ENCODE data around the gene CCDC57. TPM values are rescaled to one million over a fixed set of nuclear protein-coding genes. Genes with fewer than 3 reads are reported as not detected.

CCDC57 gene
- polyA plus RNA-seq, 1 donor from 2014 or later, result 70.9 TPM

DNA sequence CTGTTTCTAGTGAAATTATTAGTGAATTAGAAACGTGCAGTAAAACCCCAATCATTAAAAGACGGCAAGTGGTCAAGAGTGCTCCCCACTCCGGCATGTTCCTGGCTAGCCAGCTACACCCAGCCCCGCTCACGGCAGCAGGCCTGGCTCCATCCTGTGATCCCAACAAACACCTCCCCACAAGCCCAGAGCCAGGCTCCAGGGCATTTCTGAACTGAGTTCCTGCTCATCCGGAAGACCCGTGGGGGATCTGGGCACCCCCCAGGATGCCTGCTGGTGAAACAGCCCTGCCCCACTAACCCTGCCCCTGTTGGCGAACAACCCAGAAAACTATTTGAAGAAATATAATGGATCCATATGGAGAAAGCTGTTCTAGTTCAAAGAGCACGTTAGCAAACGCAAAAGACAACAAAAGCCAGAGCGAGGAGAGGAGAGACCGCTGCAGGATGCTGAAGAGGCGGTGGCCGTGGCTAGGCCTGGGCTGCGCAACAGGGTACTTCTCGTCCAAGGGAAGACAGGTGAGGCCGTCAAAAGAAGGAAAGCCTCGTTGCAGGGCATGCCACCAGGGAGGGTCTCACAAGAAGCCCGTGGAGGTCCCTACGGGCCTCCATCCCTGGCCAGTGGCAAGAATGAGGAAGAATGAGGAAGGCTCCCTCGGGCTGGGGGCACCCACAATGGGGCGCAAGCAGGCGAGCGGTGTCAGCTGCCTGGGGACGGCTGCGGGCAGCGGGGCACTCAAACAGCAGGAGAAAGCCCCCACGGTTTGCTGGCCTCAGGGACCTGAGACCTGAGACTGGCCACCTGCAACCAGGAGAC lies 35.4 kb upstream of the CCDC57 start:
- no peaks in the 10 kb centered on the region for H3K9me3 ChIP-seq (ENCODE audit: low read length)
- TF ChIP-seq SMC3 (conservative IDR thresholded peaks at IDR 0.05; ENCODE audit: poor library complexity), result no peak
- TF ChIP-seq POLR2AphosphoS5 (IDR thresholded peaks at IDR 0.05), result no peak
- TF ChIP-seq, protein P1, sequence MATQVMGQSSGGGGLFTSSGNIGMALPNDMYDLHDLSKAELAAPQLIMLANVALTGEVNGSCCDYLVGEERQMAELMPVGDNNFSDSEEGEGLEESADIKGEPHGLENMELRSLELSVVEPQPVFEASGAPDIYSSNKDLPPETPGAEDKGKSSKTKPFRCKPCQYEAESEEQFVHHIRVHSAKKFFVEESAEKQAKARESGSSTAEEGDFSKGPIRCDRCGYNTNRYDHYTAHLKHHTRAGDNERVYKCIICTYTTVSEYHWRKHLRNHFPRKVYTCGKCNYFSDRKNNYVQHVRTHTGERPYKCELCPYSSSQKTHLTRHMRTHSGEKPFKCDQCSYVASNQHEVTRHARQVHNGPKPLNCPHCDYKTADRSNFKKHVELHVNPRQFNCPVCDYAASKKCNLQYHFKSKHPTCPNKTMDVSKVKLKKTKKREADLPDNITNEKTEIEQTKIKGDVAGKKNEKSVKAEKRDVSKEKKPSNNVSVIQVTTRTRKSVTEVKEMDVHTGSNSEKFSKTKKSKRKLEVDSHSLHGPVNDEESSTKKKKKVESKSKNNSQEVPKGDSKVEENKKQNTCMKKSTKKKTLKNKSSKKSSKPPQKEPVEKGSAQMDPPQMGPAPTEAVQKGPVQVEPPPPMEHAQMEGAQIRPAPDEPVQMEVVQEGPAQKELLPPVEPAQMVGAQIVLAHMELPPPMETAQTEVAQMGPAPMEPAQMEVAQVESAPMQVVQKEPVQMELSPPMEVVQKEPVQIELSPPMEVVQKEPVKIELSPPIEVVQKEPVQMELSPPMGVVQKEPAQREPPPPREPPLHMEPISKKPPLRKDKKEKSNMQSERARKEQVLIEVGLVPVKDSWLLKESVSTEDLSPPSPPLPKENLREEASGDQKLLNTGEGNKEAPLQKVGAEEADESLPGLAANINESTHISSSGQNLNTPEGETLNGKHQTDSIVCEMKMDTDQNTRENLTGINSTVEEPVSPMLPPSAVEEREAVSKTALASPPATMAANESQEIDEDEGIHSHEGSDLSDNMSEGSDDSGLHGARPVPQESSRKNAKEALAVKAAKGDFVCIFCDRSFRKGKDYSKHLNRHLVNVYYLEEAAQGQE (IDR thresholded peaks at IDR 0.05; ENCODE audit: borderline replicate concordance), result no peak
- TF ChIP-seq MXI1 (conservative IDR thresholded peaks at IDR 0.05; ENCODE audit: poor library complexity, severe bottlenecking), result no peak
- TF ChIP-seq TAF1 (IDR thresholded peaks at IDR 0.05; ENCODE audit: low read depth), result no peak
- TF ChIP-seq EZH2 (IDR thresholded peaks at IDR 0.05; ENCODE audit: borderline replicate concordance, insufficient read depth, low read length, poor library complexity, severe bottlenecking), result no peak
- no peak for TF ChIP-seq CTCF (IDR thresholded peaks at IDR 0.05; ENCODE audit: poor library complexity, severe bottlenecking)
- no peak for TF ChIP-seq RAD21 (conservative IDR thresholded peaks at IDR 0.05)
- TF ChIP-seq EP300 (conservative IDR thresholded peaks at IDR 0.05; ENCODE audit: poor library complexity, severe bottlenecking), result no peak
- H3K79me2 ChIP-seq (replicated peaks; ENCODE audit: insufficient read depth, low read length), result peaks cover 9% of the 10 kb centered on the region
- no peak overlapping the region for H2AFZ ChIP-seq (ENCODE audit: low read depth, low read length)
- peaks cover 13% of the 10 kb centered on the region for H4K20me1 ChIP-seq (ENCODE audit: insufficient read depth)
- no peaks in the 10 kb centered on the region for H3K36me3 ChIP-seq (ENCODE audit: insufficient read depth, low read length)
- H3K9ac ChIP-seq (ENCODE audit: low read length), result no peak overlapping the region
- no peaks in the 10 kb centered on the region for H3K9me2 ChIP-seq (ENCODE audit: insufficient read depth, low read length)
- no peak overlapping the region for H3K4me3 ChIP-seq (ENCODE audit: low read length)
- H3K27me3 ChIP-seq (ENCODE audit: insufficient read depth, low read depth, low read length), result no peaks in the 10 kb centered on the region
- no peak overlapping the region for H3K4me2 ChIP-seq (ENCODE audit: low read length)
- H3F3A ChIP-seq (ENCODE audit: insufficient read depth, low read length, poor library complexity, severe bottlenecking), result no peaks in the 10 kb centered on the region
- no peak overlapping the region for H3K27ac ChIP-seq (ENCODE audit: low read length)

DNA sequence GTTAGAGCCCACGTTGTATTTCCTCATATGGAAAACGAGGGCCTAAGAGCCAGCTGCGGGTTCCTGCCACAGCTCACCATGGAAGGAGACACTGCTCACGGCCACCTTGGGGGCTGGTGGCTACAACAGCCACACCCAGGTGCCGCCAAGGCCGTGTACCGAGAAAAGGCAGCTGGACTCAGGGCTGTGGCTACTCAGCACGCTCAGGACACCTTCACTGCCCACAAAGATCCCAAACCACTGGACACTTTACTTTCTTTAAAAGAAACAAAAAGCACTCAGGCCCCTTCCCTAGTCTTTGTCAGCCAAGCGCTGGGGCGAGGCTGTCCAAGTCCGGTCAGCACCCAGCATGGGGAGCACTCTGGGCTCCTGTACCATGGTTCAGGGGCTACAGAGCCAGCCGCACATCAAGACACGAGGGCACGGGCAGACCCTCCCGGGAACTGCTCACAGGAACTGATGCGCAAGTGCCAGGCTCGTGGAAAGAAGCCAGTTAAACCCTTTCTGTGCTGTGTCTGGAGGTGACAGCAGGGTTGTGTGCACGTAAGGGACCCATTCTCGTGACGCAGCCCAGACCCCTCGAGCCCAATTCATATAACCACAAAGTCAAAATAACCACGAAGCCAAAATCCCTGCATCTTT lies 34.7 kb upstream of the CCDC57 start:
- no peaks in the 10 kb centered on the region for H3F3A ChIP-seq (ENCODE audit: insufficient read depth, low read length, poor library complexity, severe bottlenecking)
- no peaks in the 10 kb centered on the region for H3K36me3 ChIP-seq (ENCODE audit: insufficient read depth, low read length)
- no peak overlapping the region for H3K4me2 ChIP-seq (ENCODE audit: low read length)
- TF ChIP-seq POLR2AphosphoS5 (IDR thresholded peaks at IDR 0.05) (no peak), MXI1 (conservative IDR thresholded peaks at IDR 0.05; ENCODE audit: poor library complexity, severe bottlenecking) (no peak), EP300 (conservative IDR thresholded peaks at IDR 0.05; ENCODE audit: poor library complexity, severe bottlenecking) (no peak), EZH2 (IDR thresholded peaks at IDR 0.05; ENCODE audit: borderline replicate concordance, insufficient read depth, low read length, poor library complexity, severe bottlenecking) (no peak), SMC3 (conservative IDR thresholded peaks at IDR 0.05; ENCODE audit: poor library complexity) (no peak), CTCF (IDR thresholded peaks at IDR 0.05; ENCODE audit: poor library complexity, severe bottlenecking) (no peak), TAF1 (IDR thresholded peaks at IDR 0.05; ENCODE audit: low read depth) (no peak), RAD21 (conservative IDR thresholded peaks at IDR 0.05) (no peak)
- TF ChIP-seq, protein P1 (IDR thresholded peaks at IDR 0.05; ENCODE audit: borderline replicate concordance), result no peak
- H3K9me3 ChIP-seq (ENCODE audit: low read length), result no peaks in the 10 kb centered on the region
- H4K20me1 ChIP-seq (ENCODE audit: insufficient read depth), result peaks cover 13% of the 10 kb centered on the region
- no peak overlapping the region for H3K4me3 ChIP-seq (ENCODE audit: low read length)
- H3K79me2 ChIP-seq (replicated peaks; ENCODE audit: insufficient read depth, low read length), result peaks cover 5% of the 10 kb centered on the region
- no peaks in the 10 kb centered on the region for H3K27me3 ChIP-seq (ENCODE audit: insufficient read depth, low read depth, low read length)
- H3K9ac ChIP-seq (ENCODE audit: low read length), result no peak overlapping the region
- no peak overlapping the region for H3K27ac ChIP-seq (ENCODE audit: low read length)
- no peaks in the 10 kb centered on the region for H3K9me2 ChIP-seq (ENCODE audit: insufficient read depth, low read length)
- no peak overlapping the region for H2AFZ ChIP-seq (ENCODE audit: low read depth, low read length)

Measured in neural cell (in vitro differentiated cells).